HEK293 (cell line): ENCODE results near the gene CD79A.

Experiments used
- CTCF ChIA-PET: fragments of 350-600 bp; formaldehyde crosslinking; extraction: SDS; loops from one replicate; lab custom pipeline; 2021; ENCODE audit warnings: antibody characterized with exemption; lab: Yijun Ruan, JAX
- POLR2A ChIA-PET: fragments of 300-600 bp; formaldehyde crosslinking; extraction: SDS; loops from one replicate; lab custom pipeline; 2020; ENCODE audit warnings: antibody characterized with exemption, inconsistent platforms; lab: Yijun Ruan, JAX
- H3K27ac ChIP-seq: fragments of 200-500 bp; sonication (Bioruptor generic); 2 replicates; pipeline ENCODE4 v1.5.1; 2014; ENCODE audit warnings: low read depth, low read length, control low read depth, inconsistent platforms; ENCODE audit errors: extremely low read depth
- H3K36me3 ChIP-seq, 2 experiments: fragments of 200-500 bp in 1 of 2; sonication (Bioruptor generic) in 1 of 2; 1 replicate in 1 of 2; 2 replicates in 1 of 2; pipeline ENCODE4 v1.5.1; 2014 to 2017; ENCODE audit warnings: inconsistent platforms in 2 of 2, low read length in 2 of 2; ENCODE audit not compliant: control insufficient read depth in 2 of 2, insufficient read depth in 1 of 2
- H3K4me1 ChIP-seq: fragments of 200-500 bp; sonication (Bioruptor generic); 2 replicates; pipeline ENCODE4 v1.5.1; 2014; ENCODE audit warnings: mild to moderate bottlenecking, low read length, inconsistent platforms; ENCODE audit not compliant: control insufficient read depth, insufficient read depth
- H3K4me3 ChIP-seq: 2 replicates; pipeline ENCODE4 v1.5.1; 2011; ENCODE audit warnings: low read depth, mild to moderate bottlenecking, control low read depth, low read length, moderate library complexity
- H3K9me3 ChIP-seq: fragments of 200-500 bp; sonication (Bioruptor generic); 2 replicates; pipeline ENCODE4 v1.5.1; 2014; ENCODE audit warnings: low read depth, low read length, inconsistent platforms; ENCODE audit not compliant: control insufficient read depth, insufficient read depth
- KLF10 ChIP-seq: fragments of 450-650 bp; IDR thresholded peaks from 2 replicates; pipeline ENCODE4 v1.5.1; 2018; ENCODE audit warnings: missing biosample characterization, mild to moderate bottlenecking, missing genetic modification characterization
- SP2 ChIP-seq: fragments of 450-650 bp; formaldehyde crosslinking; IDR thresholded peaks from 2 replicates; pipeline ENCODE4 v1.5.1; 2016; ENCODE audit warnings: missing biosample characterization, missing genetic modification characterization
- SP3 ChIP-seq: fragments of 450-650 bp; formaldehyde crosslinking; IDR thresholded peaks from 2 replicates; pipeline ENCODE4 v1.5.1; 2016; ENCODE audit warnings: missing biosample characterization, missing genetic modification characterization
- TCF7L2 ChIP-seq: IDR thresholded peaks from 2 replicates; pipeline ENCODE4 v1.6.1; 2011; ENCODE audit warnings: low read depth, mild to moderate bottlenecking, inconsistent platforms, low read length, moderate library complexity, borderline replicate concordance
- WT1 ChIP-seq: fragments of 450-650 bp; formaldehyde crosslinking; IDR thresholded peaks from 2 replicates; pipeline ENCODE4 v1.5.1; 2016; ENCODE audit warnings: missing biosample characterization, missing genetic modification characterization
- ZBTB21 ChIP-seq: fragments of 450-650 bp; formaldehyde crosslinking; IDR thresholded peaks from 2 replicates; pipeline ENCODE4 v1.5.1; 2017; ENCODE audit warnings: missing biosample characterization, missing genetic modification characterization
- ZFP3 ChIP-seq: fragments of 450-650 bp; formaldehyde crosslinking; IDR thresholded peaks from 2 replicates; pipeline ENCODE4 v1.5.1; 2016; ENCODE audit warnings: low read depth, missing biosample characterization, missing genetic modification characterization
- ZNF112 ChIP-seq: fragments of 450-650 bp; formaldehyde crosslinking; IDR thresholded peaks from 2 replicates; pipeline ENCODE4 v1.5.0; 2017; ENCODE audit warnings: missing biosample characterization, missing genetic modification characterization
- ZNF121 ChIP-seq: fragments of 450-650 bp; formaldehyde crosslinking; IDR thresholded peaks from 2 replicates; pipeline ENCODE4 v1.5.1; 2016; ENCODE audit warnings: missing biosample characterization, missing genetic modification characterization
- ZNF140 ChIP-seq: fragments of 450-650 bp; formaldehyde crosslinking; IDR thresholded peaks from 2 replicates; pipeline ENCODE4 v1.5.1; 2016; ENCODE audit warnings: missing biosample characterization, missing genetic modification characterization
- ZNF223 ChIP-seq: fragments of 450-650 bp; formaldehyde crosslinking; IDR thresholded peaks from 2 replicates; pipeline ENCODE4 v1.5.1; 2016; ENCODE audit warnings: missing biosample characterization, missing genetic modification characterization
- ZNF366 ChIP-seq: fragments of 450-650 bp; formaldehyde crosslinking; conservative IDR thresholded peaks from 2 replicates; pipeline ENCODE4 v1.5.1; 2016; ENCODE audit warnings: missing biosample characterization, missing genetic modification characterization
- ZNF555 ChIP-seq: fragments of 450-650 bp; formaldehyde crosslinking; conservative IDR thresholded peaks from 2 replicates; pipeline ENCODE4 v1.5.1; 2017; ENCODE audit warnings: missing biosample characterization, mild to moderate bottlenecking, missing genetic modification characterization, inconsistent platforms
- ZNF560 ChIP-seq: fragments of 450-650 bp; formaldehyde crosslinking; IDR thresholded peaks from 2 replicates; pipeline ENCODE4 v1.5.1; 2017; ENCODE audit warnings: missing biosample characterization, missing genetic modification characterization, borderline replicate concordance
- ZNF585B ChIP-seq: fragments of 450-650 bp; formaldehyde crosslinking; IDR thresholded peaks from 2 replicates; pipeline ENCODE4 v1.5.1; 2016; ENCODE audit warnings: missing biosample characterization, missing genetic modification characterization
- ZNF610 ChIP-seq: fragments of 450-650 bp; formaldehyde crosslinking; IDR thresholded peaks from 2 replicates; pipeline ENCODE4 v1.5.1; 2016; ENCODE audit warnings: missing biosample characterization, missing genetic modification characterization, borderline replicate concordance
- ZNF626 ChIP-seq: fragments of 450-650 bp; sonication (Bioruptor Pico); formaldehyde crosslinking; IDR thresholded peaks from 2 replicates; pipeline ENCODE4 v1.5.1; 2018; ENCODE audit warnings: missing biosample characterization, missing genetic modification characterization, inconsistent platforms
- ZNF664 ChIP-seq: fragments of 450-650 bp; formaldehyde crosslinking; IDR thresholded peaks from 2 replicates; pipeline ENCODE4 v1.5.1; 2016; ENCODE audit warnings: missing biosample characterization, missing genetic modification characterization
- ZSCAN16 ChIP-seq: fragments of 450-650 bp; formaldehyde crosslinking; IDR thresholded peaks from 2 replicates; pipeline ENCODE4 v1.5.1; 2016; ENCODE audit warnings: missing biosample characterization, missing genetic modification characterization
- TF ChIP-seq, protein P1 (sequence below): fragments of 450-650 bp; formaldehyde crosslinking; IDR thresholded peaks from 2 replicates; pipeline ENCODE4 v1.5.1; 2016; ENCODE audit warnings: missing biosample characterization, missing genetic modification characterization
- TF ChIP-seq, protein P2 (sequence below): fragments of 450-650 bp; formaldehyde crosslinking; IDR thresholded peaks from 2 replicates; pipeline ENCODE4 v1.5.1; 2017; ENCODE audit warnings: missing biosample characterization, mild to moderate bottlenecking, missing genetic modification characterization, moderate library complexity

Gene CD79A

DNA sequence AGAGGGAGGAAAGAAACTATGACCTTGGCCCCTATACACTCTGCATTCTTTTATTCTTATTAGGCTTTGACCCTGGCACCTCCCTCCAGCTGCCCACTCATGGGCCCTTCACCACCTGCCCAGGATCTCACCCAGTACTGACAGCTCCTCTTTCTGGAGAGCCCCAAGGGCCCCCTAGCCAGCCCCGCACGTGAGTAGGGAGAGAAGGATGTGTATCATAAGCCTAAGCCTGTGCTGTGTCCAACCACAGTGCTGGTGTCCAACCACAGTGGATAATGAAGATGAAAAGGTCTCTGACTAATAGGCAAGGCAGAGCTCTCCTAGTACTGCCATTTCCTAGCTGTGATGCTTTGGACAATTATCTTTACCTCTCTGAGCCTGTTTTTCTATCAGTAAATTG, 28.0 kb upstream of the CD79A start:
- POLR2A ChIA-PET = interaction anchor here (1.2 to 5.5 kb wide), 2 partner anchors 11 to 20 kb away, joined by 4 to 54 read pairs; partner anchors contain the start of gene RPS19
- H3K4me1 ChIP-seq = no peaks in the 10 kb centered on the region
- CTCF ChIA-PET = interaction anchor here (1.6 to 4.7 kb wide), 2 partner anchors 11 to 13 kb away, joined by 7 to 49 read pairs; partner anchors contain the start of gene RPS19

DNA sequence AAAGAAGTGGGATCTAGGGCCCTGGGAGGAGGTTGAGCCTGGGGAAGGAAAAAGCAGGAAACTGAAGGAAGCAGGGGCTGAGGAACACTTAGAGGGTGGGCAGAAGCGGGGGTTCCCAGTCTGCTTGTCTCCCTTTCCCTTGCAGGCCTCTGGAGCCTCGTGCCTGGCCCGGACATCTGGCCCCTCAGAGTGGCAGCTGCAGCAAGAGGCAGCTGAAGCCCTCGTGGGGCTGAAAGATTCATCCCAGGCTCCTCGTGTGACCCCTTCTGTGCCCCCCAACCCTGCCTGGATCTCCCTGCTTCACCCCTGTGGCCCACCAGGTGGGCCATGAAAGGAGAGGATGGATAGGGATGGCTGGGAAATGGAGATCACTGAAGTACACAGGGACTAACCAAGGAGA, 26.7 kb upstream of the CD79A start:
- ChIA-PET POLR2A (interaction anchor here (0.7 to 5.5 kb wide), 2 partner anchors 10 to 13 kb away, joined by 4 to 54 read pairs; partner anchors contain the start of gene RPS19), CTCF (interaction anchor here (0.6 to 4.7 kb wide), 4 partner anchors 9 to 84 kb away, joined by 3 to 49 read pairs (median 8); no protein-coding TSS in a partner anchor)
- H3K9me3 ChIP-seq = no peaks in the 10 kb centered on the region
- TF ChIP-seq KLF10 (tag by site-specific recombination) = no peak
- no peak for TF ChIP-seq ZNF121 (tag by site-specific recombination)
- TF ChIP-seq ZNF560 = no peak
- no peak for TF ChIP-seq ZNF626
- no peak for TF ChIP-seq ZFP3 (tag by site-specific recombination)
- no peak for TF ChIP-seq ZSCAN16 (tag by site-specific recombination)
- TF ChIP-seq ZNF585B (tag by site-specific recombination) = no peak
- TF ChIP-seq, protein P1, sequence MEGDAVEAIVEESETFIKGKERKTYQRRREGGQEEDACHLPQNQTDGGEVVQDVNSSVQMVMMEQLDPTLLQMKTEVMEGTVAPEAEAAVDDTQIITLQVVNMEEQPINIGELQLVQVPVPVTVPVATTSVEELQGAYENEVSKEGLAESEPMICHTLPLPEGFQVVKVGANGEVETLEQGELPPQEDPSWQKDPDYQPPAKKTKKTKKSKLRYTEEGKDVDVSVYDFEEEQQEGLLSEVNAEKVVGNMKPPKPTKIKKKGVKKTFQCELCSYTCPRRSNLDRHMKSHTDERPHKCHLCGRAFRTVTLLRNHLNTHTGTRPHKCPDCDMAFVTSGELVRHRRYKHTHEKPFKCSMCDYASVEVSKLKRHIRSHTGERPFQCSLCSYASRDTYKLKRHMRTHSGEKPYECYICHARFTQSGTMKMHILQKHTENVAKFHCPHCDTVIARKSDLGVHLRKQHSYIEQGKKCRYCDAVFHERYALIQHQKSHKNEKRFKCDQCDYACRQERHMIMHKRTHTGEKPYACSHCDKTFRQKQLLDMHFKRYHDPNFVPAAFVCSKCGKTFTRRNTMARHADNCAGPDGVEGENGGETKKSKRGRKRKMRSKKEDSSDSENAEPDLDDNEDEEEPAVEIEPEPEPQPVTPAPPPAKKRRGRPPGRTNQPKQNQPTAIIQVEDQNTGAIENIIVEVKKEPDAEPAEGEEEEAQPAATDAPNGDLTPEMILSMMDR (tag by site-specific recombination) = no peak
- no peak for TF ChIP-seq ZNF140
- no peak for TF ChIP-seq TCF7L2
- no peak for TF ChIP-seq ZNF555 (tag by site-specific recombination)
- TF ChIP-seq WT1 = no peak
- TF ChIP-seq ZBTB21 (tag by site-specific recombination) = no peak
- TF ChIP-seq SP2 (tag by site-specific recombination) = no peak
- no peak for TF ChIP-seq SP3 (tag by site-specific recombination)
- no peak for TF ChIP-seq ZNF610 (tag by site-specific recombination)
- no peak overlapping the region for H3K4me3 ChIP-seq
- no peak overlapping the region for H3K27ac ChIP-seq
- no peaks in the 10 kb centered on the region for H3K4me1 ChIP-seq
- no peaks in the 10 kb centered on the region for H3K36me3 ChIP-seq

More for the DNA sequence above, 28.0 kb upstream of the CD79A start:
- no peak overlapping the region for H3K4me3 ChIP-seq
- TF ChIP-seq SP2 (tag by site-specific recombination) = no peak
- TF ChIP-seq, protein P2, sequence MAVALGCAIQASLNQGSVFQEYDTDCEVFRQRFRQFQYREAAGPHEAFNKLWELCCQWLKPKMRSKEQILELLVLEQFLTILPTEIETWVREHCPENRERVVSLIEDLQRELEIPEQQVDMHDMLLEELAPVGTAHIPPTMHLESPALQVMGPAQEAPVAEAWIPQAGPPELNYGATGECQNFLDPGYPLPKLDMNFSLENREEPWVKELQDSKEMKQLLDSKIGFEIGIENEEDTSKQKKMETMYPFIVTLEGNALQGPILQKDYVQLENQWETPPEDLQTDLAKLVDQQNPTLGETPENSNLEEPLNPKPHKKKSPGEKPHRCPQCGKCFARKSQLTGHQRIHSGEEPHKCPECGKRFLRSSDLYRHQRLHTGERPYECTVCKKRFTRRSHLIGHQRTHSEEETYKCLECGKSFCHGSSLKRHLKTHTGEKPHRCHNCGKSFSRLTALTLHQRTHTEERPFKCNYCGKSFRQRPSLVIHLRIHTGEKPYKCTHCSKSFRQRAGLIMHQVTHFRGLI = peak; percentile 55; the same call in 1 of the 2 replicates
- no peak overlapping the region for H3K27ac ChIP-seq
- H3K36me3 ChIP-seq = no peaks in the 10 kb centered on the region
- no peaks in the 10 kb centered on the region for H3K9me3 ChIP-seq

DNA sequence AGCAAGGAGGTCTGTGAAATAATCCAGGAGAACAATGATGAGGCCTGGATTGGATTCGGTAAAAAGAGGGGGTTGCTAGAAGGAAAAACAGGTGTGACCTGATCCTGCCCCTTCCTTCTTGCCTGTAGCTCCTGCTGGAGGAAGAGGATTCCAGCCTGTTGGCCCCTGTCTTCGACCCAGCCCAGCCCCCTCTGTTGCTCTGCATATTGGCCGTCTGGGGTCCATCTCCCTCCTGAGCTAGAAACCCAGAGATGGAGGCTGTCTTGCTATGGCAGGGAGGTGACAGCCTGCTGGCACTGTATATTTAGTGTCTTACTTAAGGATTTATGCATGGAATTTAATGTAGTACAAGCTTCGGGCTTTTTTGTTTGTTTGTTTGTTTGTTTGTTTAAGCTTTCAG, 25.6 kb upstream of the CD79A start:
- Histone ChIP-seq H3K36me3 (no peaks in the 10 kb centered on the region), H3K27ac (no peak overlapping the region), H3K4me1 (no peaks in the 10 kb centered on the region), H3K9me3 (no peaks in the 10 kb centered on the region), H3K4me3 (no peak overlapping the region)
- CTCF ChIA-PET = interaction anchor here (0.5 to 4.7 kb wide), 6 partner anchors 8 to 56 kb away, joined by 3 to 49 read pairs (median 5); no protein-coding TSS in a partner anchor
- no peak for TF ChIP-seq ZNF664 (tag by site-specific recombination)
- no peak for TF ChIP-seq ZNF112 (tag by site-specific recombination)
- TF ChIP-seq, protein P2 = no peak
- TF ChIP-seq ZNF223 (tag by site-specific recombination) = no peak
- TF ChIP-seq ZNF366 (tag by site-specific recombination) = no peak
- POLR2A ChIA-PET = interaction anchor here (2.9 to 5.5 kb wide), 2 partner anchors 9 to 14 kb away, joined by 9 to 54 read pairs; partner anchors contain the start of gene RPS19
